ENCODE data around the gene SCARB1. TPM values are rescaled to one million over a fixed set of nuclear protein-coding genes. Genes with fewer than 3 reads are reported as not detected.
A peak's percentile ranks its signal among the peaks of the same experiment; 100 is the strongest.

SCARB1 gene
- total and polyA plus RNA-seq, 2 of the 13 experiments (the other 11 are each of a cell fraction or from before 2014, with no cell fraction given): 63.4 to 160 TPM

GRCh38 chr12:124863416-124864325, at the start of gene SCARB1 (continued):
- TF ChIP-seq ZNF761 (CRISPR knock-in tag; conservative IDR thresholded peaks at IDR 0.05) (no peak), JUNB (CRISPR knock-in tag; IDR thresholded peaks at IDR 0.05; ENCODE audit: borderline replicate concordance) (no peak), POLR2AphosphoS2 (IDR thresholded peaks at IDR 0.05; ENCODE audit: low read depth, low read length) (no peak), CC2D1A (CRISPR knock-in tag; IDR thresholded peaks at IDR 0.05) (no peak), ZNF605 (CRISPR knock-in tag; IDR thresholded peaks at IDR 0.05) (no peak), ZFP36L2 (CRISPR knock-in tag; IDR thresholded peaks at IDR 0.05) (no peak), ZNF432 (CRISPR knock-in tag; IDR thresholded peaks at IDR 0.05; ENCODE audit: borderline replicate concordance) (no peak), TBX3 (IDR thresholded peaks at IDR 0.05; ENCODE audit: borderline replicate concordance) (no peak), ZNF160 (CRISPR knock-in tag; IDR thresholded peaks at IDR 0.05) (peak; percentile 64; the same call in 1 of the 2 replicates), TMF1 (CRISPR knock-in tag; IDR thresholded peaks at IDR 0.05; ENCODE audit: low read depth) (0 out of 2 replicates have a peak, but pooled peaks have one; percentile 19), ZNF75D (CRISPR knock-in tag; IDR thresholded peaks at IDR 0.05; ENCODE audit: borderline replicate concordance) (no peak), XRCC5 (optimal IDR thresholded peaks at IDR 0.05; ENCODE audit: low read length) (no peak), REPIN1 (CRISPR knock-in tag; IDR thresholded peaks at IDR 0.05; ENCODE audit: borderline replicate concordance, low read depth) (0 out of 2 replicates have a peak, but pooled peaks have one; percentile 36), CENPT (CRISPR knock-in tag; IDR thresholded peaks at IDR 0.05; ENCODE audit: low read depth) (peak; percentile 43; the same call in 1 of the 2 replicates), ZNF777 (CRISPR knock-in tag; IDR thresholded peaks at IDR 0.05) (peak; percentile 79; the same call in 1 of the 2 replicates), NR1H2 (CRISPR knock-in tag; IDR thresholded peaks at IDR 0.05; ENCODE audit: borderline replicate concordance, low read depth) (0 out of 2 replicates have a peak, but pooled peaks have one; percentile 57), MLX (CRISPR knock-in tag; IDR thresholded peaks at IDR 0.05) (no peak), FOXA3 (CRISPR knock-in tag; IDR thresholded peaks at IDR 0.05) (no peak), ZNF629 (CRISPR knock-in tag; conservative IDR thresholded peaks at IDR 0.05) (0 out of 2 replicates have a peak, but pooled peaks have one; percentile 6), ZBTB7A (CRISPR knock-in tag; IDR thresholded peaks at IDR 0.05) (no peak), ATF2 (CRISPR knock-in tag; IDR thresholded peaks at IDR 0.05) (peak; percentile 61; the same call in 1 of the 2 replicates), TFAP4 (IDR thresholded peaks at IDR 0.05; ENCODE audit: borderline replicate concordance, low read depth) (no peak), UBTF (CRISPR knock-in tag; IDR thresholded peaks at IDR 0.05) (peak; percentile 90; the same call in 1 of the 2 replicates), TOE1 (CRISPR knock-in tag; IDR thresholded peaks at IDR 0.05) (no peak)
